T-helper 1 cell treated with Interleukin-12 subunit alpha and Interleukin-12 subunit beta and Interleukin-4 antibody, amounts not matched to agents 30 μg/mL and 1 μg/mL, for 36 hours (primary cell): Measurements from ENCODE around the gene KIF27.
A peak's percentile ranks its signal among the peaks of the same experiment; 100 is the strongest.
"Not testable (repeated sequence)": the region's sequence is repeated elsewhere in the genome, so short reads cannot be mapped to it uniquely, and the experiment has no call there.

Experiments
- H3K27ac Mint-ChIP-seq: one replicate; pipeline ENCODE4 v1.8.0; 2021; ENCODE audit warnings: mild to moderate bottlenecking, mixed read lengths
- H3K27me3 Mint-ChIP-seq: one replicate; pipeline ENCODE4 v1.8.0; 2021; ENCODE audit warnings: low read depth, mixed read lengths
- H3K36me3 Mint-ChIP-seq: one replicate; pipeline ENCODE4 v1.8.0; 2021; ENCODE audit warnings: low read depth, mixed read lengths
- H3K4me1 Mint-ChIP-seq: one replicate; pipeline ENCODE4 v1.8.0; 2021; ENCODE audit warnings: low read depth, mixed read lengths
- H3K4me3 Mint-ChIP-seq: one replicate; pipeline ENCODE4 v1.8.0; 2021; ENCODE audit warnings: mild to moderate bottlenecking, moderate library complexity, mixed read lengths
- H3K9me3 Mint-ChIP-seq: one replicate; pipeline ENCODE4 v1.8.0; 2021; ENCODE audit warnings: mixed read lengths

Gene KIF27

GRCh38 chr9:83937861-83938455 lies 16.7 kb upstream of the KIF27 start:
- H3K27me3 Mint-ChIP-seq = no peaks in the 10 kb centered on the region
- no peak overlapping the region for H3K4me3 Mint-ChIP-seq
- H3K4me1 Mint-ChIP-seq = peaks cover 7% of the 10 kb centered on the region
- no peak overlapping the region for H3K27ac Mint-ChIP-seq
- peaks cover 20% of the 10 kb centered on the region for H3K36me3 Mint-ChIP-seq
- no peaks in the 10 kb centered on the region for H3K9me3 Mint-ChIP-seq

- Mint-ChIP-seq H3K4me3 (no peak overlapping the region), H3K4me1 (peaks cover 10% of the 10 kb centered on the region), H3K36me3 (peaks cover 11% of the 10 kb centered on the region), H3K9me3 (no peaks in the 10 kb centered on the region), H3K27ac (no peak overlapping the region), H3K27me3 (no peaks in the 10 kb centered on the region)
These were observed 15.3 kb upstream of the KIF27 start for GRCh38 chr9:83936523-83936922.

GRCh38 chr9:83935276-83935935 lies 14.2 kb upstream of the KIF27 start:
- Mint-ChIP-seq H3K27me3 (no peaks in the 10 kb centered on the region), H3K36me3 (peaks cover 2% of the 10 kb centered on the region), H3K27ac (no peak overlapping the region), H3K4me3 (no peak overlapping the region), H3K4me1 (peaks cover 8% of the 10 kb centered on the region), H3K9me3 (no peaks in the 10 kb centered on the region)

- Mint-ChIP-seq H3K27ac (no peak overlapping the region), H3K4me3 (no peak overlapping the region), H3K9me3 (no peaks in the 10 kb centered on the region), H3K27me3 (no peaks in the 10 kb centered on the region), H3K36me3 (peaks cover 2% of the 10 kb centered on the region), H3K4me1 (peaks cover 8% of the 10 kb centered on the region)
These were observed 13.5 kb upstream of the KIF27 start for GRCh38 chr9:83934569-83935275.

- H3K27ac Mint-ChIP-seq = no peak overlapping the region
- peaks cover 8% of the 10 kb centered on the region for H3K4me1 Mint-ChIP-seq
- no peaks in the 10 kb centered on the region for H3K9me3 Mint-ChIP-seq
- H3K4me3 Mint-ChIP-seq = no peak overlapping the region
- no peaks in the 10 kb centered on the region for H3K27me3 Mint-ChIP-seq
- H3K36me3 Mint-ChIP-seq = no peaks in the 10 kb centered on the region
These were observed 12.6 kb upstream of the KIF27 start for GRCh38 chr9:83933790-83934189.

GRCh38 chr9:83932851-83933250 lies 11.6 kb upstream of the KIF27 start:
- Mint-ChIP-seq H3K4me1 (peaks cover 6% of the 10 kb centered on the region), H3K27ac (no peak overlapping the region), H3K9me3 (no peaks in the 10 kb centered on the region), H3K27me3 (no peaks in the 10 kb centered on the region), H3K4me3 (no peak overlapping the region), H3K36me3 (no peaks in the 10 kb centered on the region)

- Mint-ChIP-seq H3K9me3 (no peaks in the 10 kb centered on the region), H3K27me3 (no peaks in the 10 kb centered on the region), H3K27ac (no peak overlapping the region), H3K36me3 (no peaks in the 10 kb centered on the region), H3K4me3 (no peak overlapping the region), H3K4me1 (peaks cover 3% of the 10 kb centered on the region)
These were observed 10.8 kb upstream of the KIF27 start for GRCh38 chr9:83932011-83932410.

GRCh38 chr9:83930881-83931280 lies 9.6 kb upstream of the KIF27 start:
- Mint-ChIP-seq H3K27ac (no peak overlapping the region), H3K9me3 (no peaks in the 10 kb centered on the region), H3K27me3 (no peaks in the 10 kb centered on the region)

GRCh38 chr9:83927591-83927990 lies 6.4 kb upstream of the KIF27 start:
- no peak overlapping the region for H3K27ac Mint-ChIP-seq
- H3K9me3 Mint-ChIP-seq = no peaks in the 10 kb centered on the region
- no peak overlapping the region for H3K4me3 Mint-ChIP-seq
- no peaks in the 10 kb centered on the region for H3K36me3 Mint-ChIP-seq
- no peaks in the 10 kb centered on the region for H3K27me3 Mint-ChIP-seq
- peaks cover 3% of the 10 kb centered on the region for H3K4me1 Mint-ChIP-seq

More at GRCh38 chr9:83930881-83931280, 9.6 kb upstream of the KIF27 start:
- no peak overlapping the region for H3K4me3 Mint-ChIP-seq
- no peaks in the 10 kb centered on the region for H3K36me3 Mint-ChIP-seq
- peaks cover 3% of the 10 kb centered on the region for H3K4me1 Mint-ChIP-seq

- Mint-ChIP-seq H3K27me3 (no peaks in the 10 kb centered on the region), H3K36me3 (peaks cover 2% of the 10 kb centered on the region), H3K27ac (peak overlapping the region; percentile 90), H3K9me3 (no peaks in the 10 kb centered on the region), H3K4me1 (peaks cover 17% of the 10 kb centered on the region), H3K4me3 (peak overlapping the region; percentile 80)
These were observed 734 bp downstream of the KIF27 start for GRCh38 chr9:83920469-83920926.

GRCh38 chr9:83919111-83919510 lies 2.1 kb downstream of the KIF27 start:
- no peak overlapping the region for H3K4me3 Mint-ChIP-seq

GRCh38 chr9:83912194-83912593 lies 9.0 kb downstream of the KIF27 start:
- H3K27me3 Mint-ChIP-seq, H3K4me3 Mint-ChIP-seq, H3K9me3 Mint-ChIP-seq, H3K4me1 Mint-ChIP-seq, H3K27ac Mint-ChIP-seq, H3K36me3 Mint-ChIP-seq: not testable (repeated sequence)

More at GRCh38 chr9:83919111-83919510, 2.1 kb downstream of the KIF27 start:
- H3K9me3 Mint-ChIP-seq = no peaks in the 10 kb centered on the region
- H3K4me1 Mint-ChIP-seq = peaks cover 17% of the 10 kb centered on the region
- H3K27me3 Mint-ChIP-seq = no peaks in the 10 kb centered on the region
- H3K27ac Mint-ChIP-seq = no peak overlapping the region
- peaks cover 2% of the 10 kb centered on the region for H3K36me3 Mint-ChIP-seq

- no peak overlapping the region for H3K27ac Mint-ChIP-seq
- no peak overlapping the region for H3K4me3 Mint-ChIP-seq
- no peaks in the 10 kb centered on the region for H3K36me3 Mint-ChIP-seq
- H3K4me1 Mint-ChIP-seq = no peaks in the 10 kb centered on the region
- H3K27me3 Mint-ChIP-seq = no peaks in the 10 kb centered on the region
- no peaks in the 10 kb centered on the region for H3K9me3 Mint-ChIP-seq
These were observed 15.1 kb downstream of the KIF27 start for GRCh38 chr9:83906144-83906543.

- H3K4me1 Mint-ChIP-seq, H3K4me3 Mint-ChIP-seq, H3K27me3 Mint-ChIP-seq, H3K36me3 Mint-ChIP-seq, H3K27ac Mint-ChIP-seq, H3K9me3 Mint-ChIP-seq: not testable (repeated sequence)
These were observed 20.6 kb downstream of the KIF27 start for GRCh38 chr9:83900615-83901014.

GRCh38 chr9:83894301-83894700 lies 26.9 kb downstream of the KIF27 start:
- not testable (repeated sequence) for H3K27ac Mint-ChIP-seq, H3K4me1 Mint-ChIP-seq, H3K9me3 Mint-ChIP-seq, H3K36me3 Mint-ChIP-seq, H3K27me3 Mint-ChIP-seq, H3K4me3 Mint-ChIP-seq
